HCT116 (cell line): ENCODE measurements around the gene ROBO1. TPM values are rescaled to one million over a fixed set of nuclear protein-coding genes. Genes with fewer than 3 reads are reported as not detected.

Source experiments
- ATAC-seq: fragments of 200-7000 bp; cut with Tn5 transposase; 2 replicates; pipeline ENCODE4 v1.9.1; 2020; ENCODE audit warnings: mild to moderate bottlenecking, moderate library complexity
- BruUV-seq: library from RNA; stranded (reverse); fragments of 400-500 nt; replicated peaks from 2 replicates; lab custom pipeline; 2021; lab: Mats Ljungman, UMichigan
- CTCF ChIA-PET: fragments of 300-600 bp; sonication (Branson Sonifier 250); formaldehyde crosslinking; loops from one replicate; lab custom pipeline; 2021; ENCODE audit warnings: antibody characterized with exemption; lab: Charles Lee
- POLR2A ChIA-PET: fragments of 300-600, 350-600 bp; sonication (Branson Sonifier 250); formaldehyde crosslinking; loops from one replicate; lab custom pipeline; 2021; ENCODE audit warnings: antibody characterized with exemption; lab: Charles Lee
- RAD21 ChIA-PET, 2 experiments: fragments of 300-600 bp; sonication (Branson Sonifier 250); formaldehyde crosslinking; loops; one replicate each; lab custom pipeline; 2023; ENCODE audit warnings: low total read pairs in 2 of 2; ENCODE audit not compliant: uncharacterized antibody in 2 of 2, unreplicated experiment in 2 of 2, low non-redundant PET in 1 of 2; lab: Charles Lee
- DNase-seq: peaks from one replicate; pipeline ENCODE4 v3.0.0-alpha.2; 2010; ENCODE audit warnings: low read depth, low spot score
- H2AFZ ChIP-seq: fragments of 200-600 bp; shearing (Covaris generic), sonication (generic); 2 replicates; pipeline ENCODE4 v1.6.1; 2017; ENCODE audit warnings: low read depth, mixed run types, mixed read lengths, antibody characterized with exemption, low read length; ENCODE audit not compliant: poor library complexity, severe bottlenecking
- H3K27ac ChIP-seq: 2 replicates; pipeline ENCODE4 v1.5.1; 2012; ENCODE audit warnings: low read depth, low read length
- H3K27me3 ChIP-seq: fragments of 200-600 bp; sonication (generic); 2 replicates; pipeline ENCODE4 v1.6.1; 2016; ENCODE audit warnings: mixed run types, low read length, mixed read lengths; ENCODE audit not compliant: insufficient read depth
- H3K36me3 ChIP-seq, 2 experiments: fragments of 200-500 bp in 1 of 2; fragments of 200-600 bp in 1 of 2; sonication (Bioruptor generic) in 1 of 2; sonication (generic) in 1 of 2; 2 replicates each; pipeline versions ENCODE4 v1.5.1 to v1.6.1; 2014 to 2016; ENCODE audit warnings: low read length in 2 of 2, inconsistent platforms in 1 of 2, mixed read lengths in 1 of 2, mixed run types in 1 of 2; ENCODE audit not compliant: insufficient read depth in 2 of 2, control insufficient read depth in 1 of 2
- H3K4me1 ChIP-seq, 2 experiments: fragments of 200-600 bp in 1 of 2; sonication (generic) in 1 of 2; 2 replicates each; pipeline versions ENCODE4 v1.5.1 to v1.6.1; 2012 to 2017; ENCODE audit warnings: low read length in 2 of 2, inconsistent platforms in 1 of 2, mild to moderate bottlenecking in 1 of 2, mixed read lengths in 1 of 2, mixed run types in 1 of 2, moderate library complexity in 1 of 2; ENCODE audit not compliant: insufficient read depth in 2 of 2, control insufficient read depth in 1 of 2
- H3K4me2 ChIP-seq: fragments of 200-600 bp; sonication (generic); 2 replicates; pipeline ENCODE4 v1.6.1; 2017; ENCODE audit warnings: mixed run types, low read length, mixed read lengths
- H3K4me3 ChIP-seq, 2 experiments: fragments of 200-600 bp in 1 of 2; sonication (generic) in 1 of 2; replicated peaks in 1 of 2; 2 replicates each; pipeline ENCODE4 v1.5.1; 2011 to 2016; ENCODE audit warnings: low read length in 2 of 2, control low read depth in 1 of 2, low read depth in 1 of 2, mild to moderate bottlenecking in 1 of 2, mixed read lengths in 1 of 2, mixed run types in 1 of 2
- H3K79me2 ChIP-seq: fragments of 200-600 bp; sonication (generic); 2 replicates; pipeline ENCODE4 v1.6.1; 2017; ENCODE audit warnings: mild to moderate bottlenecking, mixed run types, low read length, moderate library complexity, mixed read lengths; ENCODE audit not compliant: insufficient read depth
- H3K9ac ChIP-seq: fragments of 200-600 bp; sonication (generic); 2 replicates; pipeline ENCODE4 v1.6.1; 2016; ENCODE audit warnings: low read length, mixed read lengths
- H3K9me2 ChIP-seq: fragments of 200-600 bp; sonication (generic), shearing (Covaris generic); 2 replicates; pipeline ENCODE4 v1.6.1; 2017; ENCODE audit warnings: mixed run types, mild to moderate bottlenecking, moderate library complexity; ENCODE audit not compliant: insufficient read depth
- H3K9me3 ChIP-seq, 2 experiments: fragments of 200-500 bp in 1 of 2; fragments of 200-600 bp in 1 of 2; sonication (Bioruptor generic) in 1 of 2; sonication (generic) in 1 of 2; 2 replicates each; pipeline ENCODE4 v1.6.1; 2014 to 2017; ENCODE audit warnings: low read length in 2 of 2, mixed read lengths in 2 of 2, inconsistent platforms in 1 of 2, low read depth in 1 of 2, mild to moderate bottlenecking in 1 of 2, mixed run types in 1 of 2, moderate library complexity in 1 of 2; ENCODE audit not compliant: control insufficient read depth in 1 of 2, insufficient read depth in 1 of 2
- H4K20me1 ChIP-seq: fragments of 200-600 bp; sonication (generic), shearing (Covaris generic); 2 replicates; pipeline ENCODE4 v1.6.1; 2017; ENCODE audit warnings: mixed run types, mild to moderate bottlenecking, moderate library complexity; ENCODE audit not compliant: insufficient read depth
- CBX3 ChIP-seq: IDR thresholded peaks from 2 replicates; pipeline ENCODE4 v1.6.1; 2012; ENCODE audit warnings: low read depth
- CEBPB ChIP-seq: IDR thresholded peaks from 2 replicates; pipeline ENCODE4 v1.6.1; 2012; ENCODE audit warnings: low read depth
- POLR2A ChIP-seq: IDR thresholded peaks from 2 replicates; pipeline ENCODE4 v1.7.0; 2011; ENCODE audit warnings: borderline replicate concordance; ENCODE audit not compliant: insufficient read depth, insufficient read length; ENCODE audit errors: extremely low read depth
- POLR2AphosphoS5 ChIP-seq: IDR thresholded peaks from 2 replicates; pipeline ENCODE4 v1.6.1; 2011; ENCODE audit warnings: mild to moderate bottlenecking, low read depth, low read length, moderate library complexity
- SP1 ChIP-seq: IDR thresholded peaks from 2 replicates; pipeline ENCODE4 v1.6.1; 2012; ENCODE audit warnings: low read depth
- ZFX ChIP-seq: fragments of 450-650 bp; IDR thresholded peaks from 2 replicates; pipeline ENCODE4 v1.6.1; 2017
- ZNF274 ChIP-seq: fragments of 200-500 bp; sonication (Bioruptor generic); IDR thresholded peaks from 2 replicates; pipeline ENCODE4 v1.6.1; 2014; ENCODE audit warnings: mild to moderate bottlenecking, low read depth, low read length, inconsistent platforms
- intact Hi-C: fragments of 100-400 bp; cut with micrococcal nuclease; formaldehyde crosslinking; loops from 2 replicates; pipeline ENCODE4 v1.10.0; 2022
- total RNA-seq: library from RNA; stranded (reverse); gene quantifications from one replicate; pipeline ENCODE4 v1.2.1, GENCODE V29; 2021; ENCODE audit not compliant: unreplicated experiment
- TF ChIP-seq, protein P1 (sequence below): IDR thresholded peaks from 2 replicates; pipeline ENCODE4 v1.6.1; 2012; ENCODE audit warnings: low read depth
- TF ChIP-seq, protein P2 (sequence below), 3 experiments: fragments of 200-600 bp in 1 of 3; sonication (generic) in 1 of 3; IDR thresholded peaks in 2 of 3; conservative IDR thresholded peaks in 1 of 3; 2 replicates each; pipeline ENCODE4 v1.5.1; 2012 to 2017; ENCODE audit warnings: low read depth in 2 of 3, low read length in 2 of 3, antibody characterized with exemption in 1 of 3, borderline replicate concordance in 1 of 3, control low read depth in 1 of 3, mild to moderate bottlenecking in 1 of 3, mixed read lengths in 1 of 3, mixed run types in 1 of 3, moderate library complexity in 1 of 3; ENCODE audit not compliant: insufficient read depth in 1 of 3
- TF ChIP-seq, protein P3 (sequence below): IDR thresholded peaks from 2 replicates; pipeline ENCODE4 v1.6.1; 2012

ROBO1 gene
- total RNA-seq, 1 experiment from 2014 or later: 0.27 TPM

GRCh38 chr3:79726786-79727185 is 41.0 kb downstream of the ROBO1 start (continued):
- no peak for TF ChIP-seq CBX3

DNA sequence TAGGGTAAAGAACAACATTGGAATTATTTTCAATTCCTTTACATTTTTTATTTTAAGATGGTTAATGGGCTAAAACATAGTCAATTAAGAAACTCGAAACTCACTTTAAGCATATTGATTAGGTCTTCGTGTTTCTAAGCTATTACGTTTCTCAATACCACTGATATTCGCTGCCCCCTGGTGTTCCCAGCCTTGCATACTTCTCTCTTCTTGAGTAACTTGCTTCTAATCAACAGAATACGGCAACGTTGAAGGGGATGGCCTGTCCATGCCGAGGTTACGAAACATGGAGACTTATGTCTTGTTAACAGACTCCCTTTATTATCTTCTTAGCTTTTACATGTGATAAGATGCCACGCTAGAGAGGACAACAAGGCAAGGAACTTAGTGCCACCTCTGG is 43.6 kb downstream of the ROBO1 start:
- TF ChIP-seq CEBPB: no peak
- no peak for TF ChIP-seq ZNF274
- TF ChIP-seq, protein P1, sequence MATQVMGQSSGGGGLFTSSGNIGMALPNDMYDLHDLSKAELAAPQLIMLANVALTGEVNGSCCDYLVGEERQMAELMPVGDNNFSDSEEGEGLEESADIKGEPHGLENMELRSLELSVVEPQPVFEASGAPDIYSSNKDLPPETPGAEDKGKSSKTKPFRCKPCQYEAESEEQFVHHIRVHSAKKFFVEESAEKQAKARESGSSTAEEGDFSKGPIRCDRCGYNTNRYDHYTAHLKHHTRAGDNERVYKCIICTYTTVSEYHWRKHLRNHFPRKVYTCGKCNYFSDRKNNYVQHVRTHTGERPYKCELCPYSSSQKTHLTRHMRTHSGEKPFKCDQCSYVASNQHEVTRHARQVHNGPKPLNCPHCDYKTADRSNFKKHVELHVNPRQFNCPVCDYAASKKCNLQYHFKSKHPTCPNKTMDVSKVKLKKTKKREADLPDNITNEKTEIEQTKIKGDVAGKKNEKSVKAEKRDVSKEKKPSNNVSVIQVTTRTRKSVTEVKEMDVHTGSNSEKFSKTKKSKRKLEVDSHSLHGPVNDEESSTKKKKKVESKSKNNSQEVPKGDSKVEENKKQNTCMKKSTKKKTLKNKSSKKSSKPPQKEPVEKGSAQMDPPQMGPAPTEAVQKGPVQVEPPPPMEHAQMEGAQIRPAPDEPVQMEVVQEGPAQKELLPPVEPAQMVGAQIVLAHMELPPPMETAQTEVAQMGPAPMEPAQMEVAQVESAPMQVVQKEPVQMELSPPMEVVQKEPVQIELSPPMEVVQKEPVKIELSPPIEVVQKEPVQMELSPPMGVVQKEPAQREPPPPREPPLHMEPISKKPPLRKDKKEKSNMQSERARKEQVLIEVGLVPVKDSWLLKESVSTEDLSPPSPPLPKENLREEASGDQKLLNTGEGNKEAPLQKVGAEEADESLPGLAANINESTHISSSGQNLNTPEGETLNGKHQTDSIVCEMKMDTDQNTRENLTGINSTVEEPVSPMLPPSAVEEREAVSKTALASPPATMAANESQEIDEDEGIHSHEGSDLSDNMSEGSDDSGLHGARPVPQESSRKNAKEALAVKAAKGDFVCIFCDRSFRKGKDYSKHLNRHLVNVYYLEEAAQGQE: no peak
- no peak for TF ChIP-seq SP1
- TF ChIP-seq, protein P2, sequence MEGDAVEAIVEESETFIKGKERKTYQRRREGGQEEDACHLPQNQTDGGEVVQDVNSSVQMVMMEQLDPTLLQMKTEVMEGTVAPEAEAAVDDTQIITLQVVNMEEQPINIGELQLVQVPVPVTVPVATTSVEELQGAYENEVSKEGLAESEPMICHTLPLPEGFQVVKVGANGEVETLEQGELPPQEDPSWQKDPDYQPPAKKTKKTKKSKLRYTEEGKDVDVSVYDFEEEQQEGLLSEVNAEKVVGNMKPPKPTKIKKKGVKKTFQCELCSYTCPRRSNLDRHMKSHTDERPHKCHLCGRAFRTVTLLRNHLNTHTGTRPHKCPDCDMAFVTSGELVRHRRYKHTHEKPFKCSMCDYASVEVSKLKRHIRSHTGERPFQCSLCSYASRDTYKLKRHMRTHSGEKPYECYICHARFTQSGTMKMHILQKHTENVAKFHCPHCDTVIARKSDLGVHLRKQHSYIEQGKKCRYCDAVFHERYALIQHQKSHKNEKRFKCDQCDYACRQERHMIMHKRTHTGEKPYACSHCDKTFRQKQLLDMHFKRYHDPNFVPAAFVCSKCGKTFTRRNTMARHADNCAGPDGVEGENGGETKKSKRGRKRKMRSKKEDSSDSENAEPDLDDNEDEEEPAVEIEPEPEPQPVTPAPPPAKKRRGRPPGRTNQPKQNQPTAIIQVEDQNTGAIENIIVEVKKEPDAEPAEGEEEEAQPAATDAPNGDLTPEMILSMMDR (IDR thresholded peaks at IDR 0.05 in 2 of 3, conservative IDR thresholded peaks at IDR 0.05 in 1 of 3; ENCODE audit: borderline replicate concordance in 1 of 3, insufficient read depth in 1 of 3, low read depth in 2 of 3, low read length in 2 of 3): no peak
- TF ChIP-seq ZFX: no peak
- TF ChIP-seq POLR2AphosphoS5: no peak
- no peak for TF ChIP-seq CBX3
- TF ChIP-seq, protein P3, sequence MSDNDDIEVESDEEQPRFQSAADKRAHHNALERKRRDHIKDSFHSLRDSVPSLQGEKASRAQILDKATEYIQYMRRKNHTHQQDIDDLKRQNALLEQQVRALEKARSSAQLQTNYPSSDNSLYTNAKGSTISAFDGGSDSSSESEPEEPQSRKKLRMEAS: no peak
- TF ChIP-seq POLR2A: no peak
- BruUV-seq: no TSS peak
- Histone ChIP-seq H2AFZ (no peak overlapping the region), H3K4me1 (no peaks in the 10 kb centered on the region), H3K36me3 (no peaks in the 10 kb centered on the region), H4K20me1 (no peaks in the 10 kb centered on the region), H3K4me3 (no peak overlapping the region), H3K27me3 (no peaks in the 10 kb centered on the region), H3K9me2 (no peaks in the 10 kb centered on the region), H3K4me2 (no peak overlapping the region), H3K27ac (no peak overlapping the region), H3K9ac (no peak overlapping the region), H3K9me3 (peaks cover 0 to 21% of the 10 kb centered on the region in 2 experiments; a peak in 2 of 4 replicates), H3K79me2 (no peaks in the 10 kb centered on the region)
- ChIA-PET RAD21 (no interaction called here), CTCF (no interaction called here), POLR2A (interaction anchor here (0.7 kb wide), 1 partner anchor 1121 kb away, joined by 3 read pairs; no protein-coding TSS in a partner anchor)
- ATAC-seq (no peak), DNase-seq (no peak)
- intact Hi-C loops: no loop called here
